ENCODE data around the gene TP73.
A peak's percentile ranks its signal among the peaks of the same experiment; 100 is the strongest.
"Not testable (repeated sequence)": the region's sequence is repeated elsewhere in the genome, so short reads cannot be mapped to it uniquely, and the experiment has no call there.

TP73 gene

GRCh38 chr1:3618881-3619671 lies 33.2 kb upstream of the TP73 start:
- peak; percentile 92 for DNase-seq

DNA sequence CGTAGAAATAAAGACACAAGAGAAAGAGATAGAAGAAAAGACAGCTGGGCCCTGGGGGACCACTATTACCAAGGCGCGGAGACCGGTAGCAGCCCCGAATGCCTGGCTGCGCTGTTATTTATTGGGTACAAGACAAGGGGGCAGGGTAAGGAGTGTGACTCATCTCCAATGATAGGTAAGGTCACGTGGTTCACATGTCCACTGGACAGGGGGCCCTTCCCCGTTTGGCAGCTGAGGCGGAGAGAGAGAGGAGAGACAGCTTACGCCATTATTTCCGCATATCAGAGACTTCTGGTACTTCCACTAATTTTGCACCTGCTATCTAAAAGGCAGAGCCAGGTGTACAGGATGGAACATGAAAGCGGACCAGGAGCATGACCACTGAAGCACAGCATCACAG lies 31.6 kb upstream of the TP73 start:
- DNase-seq: no peak

DNA sequence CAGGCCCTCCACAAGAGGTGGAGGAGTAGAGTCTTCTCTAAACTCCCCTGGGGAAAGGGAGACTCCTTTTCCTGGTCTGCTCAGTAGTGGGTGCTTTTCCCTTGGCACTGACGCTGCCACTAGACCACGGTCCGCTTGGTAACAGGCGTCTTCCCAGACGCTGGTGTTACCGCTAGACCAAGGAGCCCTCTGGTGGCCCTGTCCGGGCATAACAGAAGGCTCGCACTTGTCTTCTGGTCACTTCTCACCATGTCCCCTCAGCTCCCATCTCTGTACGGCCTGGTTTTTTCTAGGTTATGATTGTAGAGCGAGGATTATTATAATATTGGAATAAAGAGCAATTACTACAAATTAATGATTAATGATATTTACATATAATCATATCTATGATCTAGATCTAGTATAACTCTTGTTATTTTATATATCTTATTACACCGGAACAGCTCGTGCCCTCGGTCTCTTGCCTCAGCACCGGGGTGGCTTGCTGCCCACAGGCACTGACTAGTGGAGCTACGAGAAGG lies 31.1 kb upstream of the TP73 start:
- DNase-seq: peak; percentile 41

- not testable (repeated sequence) for DNase-seq
Measured at GRCh38 chr1:3622102-3622501, 30.2 kb upstream of the TP73 start.

GRCh38 chr1:3623441-3624199 lies 28.7 kb upstream of the TP73 start:
- DNase-seq: no peak

DNA sequence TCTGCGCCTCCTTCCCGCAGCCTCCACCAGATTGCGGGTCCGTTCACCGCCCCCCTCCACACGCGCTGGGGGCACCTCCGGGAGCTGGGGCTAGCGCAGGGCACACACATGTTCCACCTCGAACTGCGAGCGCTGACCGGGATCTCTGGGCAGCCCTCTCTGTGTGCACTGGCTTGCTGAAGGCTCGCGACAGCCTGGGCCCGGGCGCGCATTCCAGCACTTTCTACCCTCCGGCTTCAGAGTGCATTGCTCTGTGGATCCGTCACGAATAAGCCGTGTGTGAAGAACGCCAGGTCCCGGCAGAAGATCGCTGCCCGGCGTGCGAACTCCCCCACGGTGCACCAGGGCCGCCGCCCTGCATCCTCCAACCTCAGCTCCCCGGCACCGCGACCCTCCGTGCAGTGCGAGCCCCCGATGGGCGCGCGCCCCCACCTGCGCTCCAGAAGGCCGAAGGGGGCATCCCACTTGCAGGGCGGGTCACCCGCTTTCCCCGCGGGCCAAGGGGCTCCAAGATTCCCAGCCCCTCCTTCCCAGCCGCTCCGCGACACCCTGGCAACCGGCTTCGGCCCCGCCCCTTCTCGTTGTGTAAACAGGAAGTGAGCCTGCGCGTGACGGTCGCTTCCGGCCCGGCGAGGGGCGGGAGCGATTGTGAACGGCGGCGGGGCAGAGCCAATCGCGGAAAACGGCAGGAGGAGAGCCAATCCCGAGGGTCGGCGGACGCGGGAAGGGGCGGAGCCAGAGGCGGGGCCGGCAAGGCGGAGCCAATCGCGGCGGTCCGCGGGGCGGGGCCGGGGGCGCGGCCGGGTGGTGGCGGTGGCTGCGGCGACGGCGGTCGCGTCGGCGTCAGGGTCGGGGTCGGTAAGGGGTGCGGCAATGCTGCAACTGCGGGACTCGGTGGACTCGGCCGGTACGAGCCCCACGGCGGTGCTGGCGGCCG lies 27.8 kb upstream of the TP73 start, which contains the start of gene TPRG1L:
TPRG1L (plus strand) TSS at position 816 of the 937 bp plus-strand sequence; CDS start at position 874, 58 bp downstream.
- peak; percentile 99 for DNase-seq

DNA sequence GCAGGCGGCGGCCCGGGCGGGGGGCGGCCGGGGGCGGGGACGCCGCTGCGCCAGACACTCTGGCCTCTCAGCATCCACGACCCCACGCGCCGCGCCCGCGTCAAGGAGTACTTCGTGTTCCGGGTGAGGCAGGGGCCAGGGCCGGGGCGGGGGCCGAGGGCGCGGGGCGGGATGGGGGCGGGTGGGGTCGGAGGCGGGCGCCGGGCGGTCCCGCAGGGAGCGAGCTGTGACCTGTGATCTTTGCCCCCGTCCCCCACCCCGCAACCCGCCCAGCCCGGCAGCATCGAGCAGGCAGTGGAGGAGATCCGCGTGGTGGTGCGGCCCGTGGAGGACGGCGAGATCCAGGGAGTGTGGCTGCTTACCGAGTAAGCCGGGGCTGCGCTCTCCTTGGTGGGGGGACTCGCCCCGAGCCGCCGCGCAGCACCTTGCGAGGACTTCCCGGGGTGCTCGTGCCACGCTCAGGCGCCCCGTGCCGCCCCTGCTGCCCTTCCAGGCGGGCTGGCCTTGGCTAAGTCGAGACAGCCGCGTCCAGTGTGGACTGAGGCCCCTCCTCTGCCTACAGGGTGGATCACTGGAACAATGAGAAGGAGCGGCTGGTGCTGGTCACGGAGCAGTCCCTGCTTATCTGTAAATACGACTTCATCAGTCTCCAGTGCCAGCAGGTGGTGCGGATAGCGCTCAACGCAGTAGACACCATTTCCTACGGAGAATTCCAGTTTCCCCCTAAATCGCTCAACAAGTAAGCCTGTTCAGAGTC lies 27.0 kb upstream of the TP73 start:
- peak; percentile 80 for DNase-seq

GRCh38 chr1:3626025-3626424 lies 26.3 kb upstream of the TP73 start:
- no peak for DNase-seq

DNA sequence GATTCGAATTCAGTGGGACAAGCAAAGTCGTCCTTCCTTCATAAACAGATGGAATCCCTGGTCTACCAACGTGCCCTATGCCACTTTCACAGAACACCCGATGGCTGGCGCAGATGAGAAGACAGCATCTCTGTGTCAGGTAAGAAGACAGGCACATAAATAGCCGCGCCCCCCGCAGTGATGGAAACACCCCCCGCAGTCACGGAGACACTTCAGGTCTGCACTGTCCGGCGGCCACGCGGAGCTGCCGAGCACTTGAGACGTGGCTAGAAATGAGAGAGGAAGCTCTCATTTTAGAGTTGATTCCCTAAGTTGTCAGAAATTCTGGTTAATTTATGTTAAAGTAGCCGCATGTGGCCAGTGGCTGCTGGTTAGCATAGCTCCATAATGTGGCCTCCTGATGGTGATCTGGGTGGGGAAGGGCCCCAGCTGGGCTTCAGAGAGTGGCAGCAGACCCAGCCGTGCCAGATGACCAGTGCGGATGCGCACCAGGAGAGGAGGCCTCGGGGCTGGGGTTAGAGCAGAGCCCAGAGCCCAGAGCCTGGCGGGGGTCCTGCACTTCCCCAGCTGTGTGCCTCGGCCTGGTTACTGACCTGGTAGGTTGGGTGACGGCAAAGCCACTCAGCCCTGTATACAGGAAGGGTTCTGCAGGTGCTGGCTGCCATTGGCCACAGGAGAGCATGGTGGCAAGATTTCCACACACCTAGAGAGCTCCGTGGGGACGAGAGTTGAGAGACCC lies 24.6 kb upstream of the TP73 start:
- no peak for DNase-seq

DNA sequence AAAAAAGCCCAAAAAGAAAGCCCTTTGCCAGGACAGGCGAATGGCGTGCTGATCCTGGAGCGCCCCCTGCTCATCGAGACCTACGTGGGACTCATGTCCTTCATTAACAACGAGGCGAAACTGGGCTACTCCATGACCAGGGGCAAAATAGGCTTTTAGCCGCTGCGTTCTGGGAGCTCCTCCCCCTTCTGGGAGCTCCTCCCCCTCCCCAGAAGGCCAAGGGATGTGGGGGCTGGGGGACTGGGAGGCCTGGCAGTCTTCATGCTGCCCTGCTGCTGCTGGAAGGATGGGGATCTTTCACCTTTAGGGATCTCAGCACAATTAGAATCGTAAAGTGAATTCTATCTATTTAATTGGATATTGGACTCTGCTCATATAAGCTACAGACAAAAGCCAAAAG lies 23.9 kb upstream of the TP73 start:
- DNase-seq: no peak

DNA sequence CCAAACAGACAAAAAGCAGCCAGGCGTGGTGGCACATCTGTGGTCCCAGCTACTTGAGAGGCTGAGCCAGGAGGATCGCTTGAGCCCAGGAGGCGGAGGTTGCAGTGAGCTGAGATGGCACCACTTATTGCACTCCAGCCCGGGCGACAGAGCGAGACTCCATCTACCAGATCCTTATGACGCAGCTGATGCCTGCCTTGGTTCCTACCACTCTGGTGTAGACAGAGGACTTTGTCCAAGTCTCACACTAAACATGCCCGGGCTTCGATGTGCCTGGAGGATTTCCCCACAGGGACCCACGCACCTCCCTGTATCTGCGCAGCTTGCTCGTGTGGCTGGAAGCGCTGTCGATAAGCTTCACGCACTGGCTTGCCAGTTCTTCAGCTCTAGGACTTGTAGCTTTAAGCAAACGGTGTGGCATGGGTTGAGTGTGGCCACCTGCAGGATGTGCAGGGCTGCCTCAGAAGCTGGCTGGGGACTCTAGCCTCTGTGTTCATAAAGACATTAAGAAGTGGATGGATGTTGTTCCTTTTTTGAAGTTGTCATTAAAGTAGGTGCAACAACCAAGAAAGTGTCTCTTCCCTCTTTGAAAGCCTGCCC lies 22.7 kb upstream of the TP73 start:
- no peak for DNase-seq

GRCh38 chr1:3630161-3630611 lies 22.1 kb upstream of the TP73 start:
- no peak for DNase-seq

DNA sequence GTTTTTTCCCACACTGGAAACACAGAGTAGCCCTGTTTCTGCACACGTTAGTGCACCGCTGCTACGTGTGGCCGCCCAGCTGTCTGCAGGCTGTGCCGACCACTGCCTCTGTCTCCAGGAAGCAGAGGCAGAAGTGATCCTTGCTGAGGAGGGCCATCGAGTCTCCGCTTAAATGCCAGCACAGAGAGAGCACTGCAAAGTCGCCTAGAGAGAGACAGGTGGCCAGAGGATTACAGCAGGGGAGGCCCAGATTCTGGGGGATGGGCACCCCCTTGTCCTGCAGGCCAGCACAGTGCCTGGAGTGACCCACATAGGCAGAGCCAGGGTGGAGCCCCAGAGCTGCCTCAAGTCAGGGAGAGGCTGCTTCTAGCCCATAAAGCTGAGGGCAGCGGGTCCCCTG lies 21.4 kb upstream of the TP73 start:
- no peak for DNase-seq

DNA sequence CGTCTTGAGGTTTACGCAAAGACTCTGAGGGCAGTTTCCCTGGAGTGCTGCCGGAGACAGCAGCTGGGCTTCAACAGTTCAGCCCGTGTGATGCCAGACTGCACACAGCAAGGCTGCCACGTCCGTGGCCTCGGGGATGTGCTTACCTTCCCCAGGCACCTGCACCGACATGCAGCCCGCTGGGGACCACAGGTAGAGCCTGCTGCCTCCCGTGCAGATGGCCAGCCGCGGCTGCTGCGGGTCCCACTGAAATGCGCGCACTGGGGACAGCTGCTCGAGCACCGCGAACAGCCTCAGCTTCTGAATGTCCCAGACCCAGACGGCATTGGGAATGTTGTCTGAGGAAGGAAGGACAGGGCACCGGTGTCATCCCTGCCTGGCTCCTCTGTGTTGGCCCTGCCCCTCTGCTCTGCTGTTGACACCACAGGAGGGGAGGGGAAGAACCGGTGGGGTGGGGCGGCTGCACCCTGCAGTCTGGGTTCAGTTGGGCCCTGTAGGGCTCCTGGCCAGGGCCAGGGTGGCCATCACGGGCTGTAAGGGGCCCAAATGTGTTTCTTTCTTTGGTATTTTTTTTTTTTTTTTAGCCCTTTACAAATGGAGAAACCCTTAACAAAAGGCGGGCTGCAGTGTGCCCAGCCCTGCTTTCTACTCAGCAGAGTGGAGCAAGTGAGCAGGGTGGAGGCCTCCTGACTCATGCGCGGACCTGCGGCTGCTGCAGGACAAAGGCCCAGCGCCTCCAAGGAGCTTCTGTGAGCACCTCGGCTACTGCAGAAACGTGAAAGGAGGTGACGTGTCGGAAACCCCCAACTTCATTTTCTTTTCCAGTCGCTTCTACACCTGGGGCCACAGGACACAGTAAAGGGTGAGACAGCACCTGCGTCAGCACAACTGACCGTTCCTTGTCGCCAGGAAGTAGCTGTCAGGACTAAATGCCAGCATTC lies 20.7 kb upstream of the TP73 start:
- DNase-seq: no peak

DNA sequence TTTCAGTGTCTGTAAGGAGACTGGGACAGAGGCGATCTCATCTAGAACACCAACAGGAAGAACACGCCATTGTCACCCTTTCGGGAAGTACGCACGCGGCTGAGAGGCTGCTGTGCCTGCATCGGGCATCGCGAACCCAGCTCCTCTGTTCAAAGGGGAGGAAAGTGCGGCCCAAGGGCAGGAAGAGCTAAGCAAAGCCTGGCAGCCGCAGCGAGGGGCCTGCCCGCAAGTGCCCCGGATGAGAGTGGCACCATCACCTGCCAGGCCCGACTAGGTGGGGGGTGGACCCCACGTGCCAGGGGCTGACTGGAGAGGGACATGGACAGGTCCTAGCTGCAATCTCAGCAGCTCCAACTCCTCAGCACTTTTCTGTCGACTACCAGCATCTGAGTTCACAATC lies 20.0 kb upstream of the TP73 start:
- no peak for DNase-seq

- DNase-seq: no peak
Measured at GRCh38 chr1:3632716-3633343, 19.5 kb upstream of the TP73 start.

DNA sequence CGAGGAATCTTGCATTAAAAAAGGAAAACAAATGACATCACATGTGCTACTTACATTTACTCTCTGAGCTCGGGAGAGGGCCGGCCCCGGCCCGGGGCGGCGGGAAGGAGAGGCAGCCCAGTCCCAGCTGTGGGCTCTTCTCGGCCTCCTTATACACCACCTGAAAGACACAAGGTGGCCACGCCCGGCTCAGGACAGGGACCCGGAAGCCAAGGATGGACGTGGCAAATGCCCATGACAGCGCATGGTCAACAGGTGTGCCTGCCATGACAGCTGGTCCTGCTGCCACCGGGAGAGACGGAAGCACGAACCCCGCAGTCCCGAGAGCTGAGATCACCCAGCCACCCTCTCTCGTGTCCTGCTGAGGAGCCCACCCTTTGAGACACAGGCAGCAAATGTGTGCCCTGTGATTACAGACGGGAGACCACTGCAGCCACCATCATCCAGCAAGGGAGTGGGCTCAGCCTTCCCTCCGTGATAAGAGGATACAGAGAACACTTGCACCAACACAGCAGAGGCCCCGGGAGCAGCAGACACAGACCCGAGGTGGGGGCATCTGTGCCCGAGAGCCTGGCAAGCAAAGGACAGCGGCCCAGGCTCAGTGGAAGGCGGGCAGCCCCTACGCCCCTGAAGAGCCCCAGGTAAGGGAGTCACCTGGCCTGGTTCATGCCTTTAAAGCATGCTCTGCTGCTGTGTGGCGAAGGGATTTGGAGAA lies 18.8 kb upstream of the TP73 start:
- no peak for DNase-seq

- DNase-seq: no peak
Measured at GRCh38 chr1:3634059-3634800, 18.1 kb upstream of the TP73 start.
